GM13977 (cell line): ENCODE data around the gene ERC1.

Source experiments
- DNase-seq: peaks from one replicate; pipeline ENCODE4 v3.0.0; 2012; ENCODE audit warnings: low spot score
- in situ Hi-C: fragments of 300-500 bp; cut with MboI; formaldehyde crosslinking; loops from one replicate; pipeline ENCODE4 v1.12.0; 2022; ENCODE audit warnings: low sequenced_read_pairs, low pct_unique_long_range_greater_than_20kb, mixed read lengths, inconsistent platforms; ENCODE audit not compliant: unreplicated experiment
- TF ChIP-seq, protein P1 (sequence below): IDR thresholded peaks from 2 replicates; pipeline ENCODE4 v1.5.1; 2012; ENCODE audit warnings: mild to moderate bottlenecking, control low read depth; ENCODE audit not compliant: insufficient read depth; ENCODE audit errors: extremely low read depth, missing control alignments

The ERC1 gene

DNA sequence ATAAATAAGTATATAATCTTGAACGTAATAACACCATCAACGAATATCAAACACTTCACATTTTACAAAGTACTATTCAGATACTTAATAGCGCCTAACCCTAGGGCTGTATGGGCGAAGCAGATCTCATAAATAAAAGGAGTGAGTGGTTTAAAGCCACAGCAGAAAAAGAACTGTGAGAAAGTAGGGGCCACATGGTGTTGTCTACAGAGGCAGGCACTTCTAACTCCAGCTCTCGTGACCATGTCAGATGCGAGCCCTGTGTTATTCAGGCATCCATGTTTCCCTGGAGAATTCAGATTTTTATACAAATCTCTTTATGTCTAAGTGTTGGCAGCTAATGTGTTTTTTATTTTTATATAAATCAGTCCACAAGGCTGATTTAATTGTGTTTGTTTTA lies 391.1 kb downstream of the ERC1 start:
- TF ChIP-seq, protein P1, sequence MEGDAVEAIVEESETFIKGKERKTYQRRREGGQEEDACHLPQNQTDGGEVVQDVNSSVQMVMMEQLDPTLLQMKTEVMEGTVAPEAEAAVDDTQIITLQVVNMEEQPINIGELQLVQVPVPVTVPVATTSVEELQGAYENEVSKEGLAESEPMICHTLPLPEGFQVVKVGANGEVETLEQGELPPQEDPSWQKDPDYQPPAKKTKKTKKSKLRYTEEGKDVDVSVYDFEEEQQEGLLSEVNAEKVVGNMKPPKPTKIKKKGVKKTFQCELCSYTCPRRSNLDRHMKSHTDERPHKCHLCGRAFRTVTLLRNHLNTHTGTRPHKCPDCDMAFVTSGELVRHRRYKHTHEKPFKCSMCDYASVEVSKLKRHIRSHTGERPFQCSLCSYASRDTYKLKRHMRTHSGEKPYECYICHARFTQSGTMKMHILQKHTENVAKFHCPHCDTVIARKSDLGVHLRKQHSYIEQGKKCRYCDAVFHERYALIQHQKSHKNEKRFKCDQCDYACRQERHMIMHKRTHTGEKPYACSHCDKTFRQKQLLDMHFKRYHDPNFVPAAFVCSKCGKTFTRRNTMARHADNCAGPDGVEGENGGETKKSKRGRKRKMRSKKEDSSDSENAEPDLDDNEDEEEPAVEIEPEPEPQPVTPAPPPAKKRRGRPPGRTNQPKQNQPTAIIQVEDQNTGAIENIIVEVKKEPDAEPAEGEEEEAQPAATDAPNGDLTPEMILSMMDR, result no peak
- DNase-seq, result no peak
- in situ Hi-C loops, result no loop called here

DNA sequence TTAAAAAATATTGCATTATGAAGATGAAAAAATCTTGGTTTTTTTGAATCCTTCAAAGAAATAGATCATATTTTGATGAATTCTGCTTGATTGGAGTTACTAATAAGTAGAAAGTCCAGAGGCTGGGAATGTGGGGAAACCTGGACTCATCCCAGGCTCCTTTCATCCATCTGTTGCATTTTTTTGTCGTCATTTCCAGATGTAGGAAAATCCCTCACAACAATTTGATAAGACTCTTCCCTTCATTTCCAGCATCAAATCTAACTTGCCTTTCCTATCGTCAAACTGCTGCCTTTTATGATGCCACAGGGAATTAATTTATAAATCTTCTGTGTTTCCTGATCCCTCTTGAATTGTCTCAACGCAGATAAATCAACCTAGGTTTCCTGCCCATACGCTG lies 391.8 kb downstream of the ERC1 start:
- DNase-seq, result no peak
- in situ Hi-C loops, result no loop called here
- TF ChIP-seq, protein P1, result no peak

DNA sequence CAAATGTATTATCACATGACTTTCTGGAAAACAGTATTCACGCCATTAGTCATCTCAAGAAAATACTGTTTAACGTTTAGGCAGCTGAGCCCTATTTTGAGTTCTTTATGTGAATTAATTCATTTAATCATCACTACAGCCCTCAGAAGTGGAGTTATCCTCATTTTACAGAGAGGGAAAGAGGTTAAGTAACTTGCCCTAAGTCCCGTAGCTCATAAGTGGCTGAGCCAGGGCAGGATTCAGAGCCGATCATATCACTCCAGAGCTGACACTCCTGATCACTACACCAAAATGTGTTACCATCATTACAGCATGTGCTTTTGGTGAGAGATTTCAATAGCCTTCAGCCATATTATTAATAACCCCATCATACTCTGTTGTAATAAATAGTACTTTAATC lies 392.7 kb downstream of the ERC1 start:
- in situ Hi-C loops, result no loop called here
- TF ChIP-seq, protein P1, result no peak
- DNase-seq, result no peak

DNA sequence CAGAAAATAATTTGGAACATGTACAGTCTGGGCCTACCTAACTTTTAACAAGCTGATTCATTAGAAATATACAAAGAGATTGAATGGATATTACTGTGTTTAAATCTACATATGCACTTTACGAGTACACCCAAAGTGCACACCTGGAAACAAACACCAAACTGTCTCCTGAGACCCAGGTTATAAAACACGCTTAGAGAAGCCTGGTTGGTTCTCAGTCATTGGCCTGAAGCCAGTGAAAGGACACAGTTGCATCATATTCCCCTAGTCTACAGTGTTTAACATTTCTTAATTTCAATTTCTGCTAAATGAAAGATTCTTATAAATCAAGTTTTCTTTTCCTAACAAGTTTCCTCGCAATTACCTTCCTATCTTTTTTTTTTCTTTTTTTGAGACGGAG lies 393.9 kb downstream of the ERC1 start:
- TF ChIP-seq, protein P1, result no peak
- in situ Hi-C loops, result no loop called here
- DNase-seq, result no peak

DNA sequence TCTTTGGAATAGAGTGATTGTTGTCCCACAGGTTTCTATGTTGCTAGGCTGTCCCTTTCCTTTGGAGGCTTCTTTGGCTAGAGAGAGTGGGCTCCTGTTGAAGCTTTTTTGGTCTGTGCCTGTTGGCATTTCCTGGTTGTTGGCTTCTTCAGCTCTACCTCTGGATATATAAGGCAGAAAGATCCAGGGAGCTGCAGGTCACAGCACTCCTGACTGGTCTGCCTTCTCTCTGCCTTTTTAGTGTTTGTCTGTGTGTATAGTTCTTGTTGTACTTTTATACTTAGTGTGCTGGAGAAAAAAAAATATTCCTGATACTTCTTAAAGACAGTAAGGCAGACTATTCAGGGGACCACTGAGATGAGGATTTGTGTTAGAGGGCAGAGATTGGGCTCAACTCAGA lies 400.7 kb downstream of the ERC1 start:
- DNase-seq, result no peak
- in situ Hi-C loops, result no loop called here
- TF ChIP-seq, protein P1, result no peak

DNA sequence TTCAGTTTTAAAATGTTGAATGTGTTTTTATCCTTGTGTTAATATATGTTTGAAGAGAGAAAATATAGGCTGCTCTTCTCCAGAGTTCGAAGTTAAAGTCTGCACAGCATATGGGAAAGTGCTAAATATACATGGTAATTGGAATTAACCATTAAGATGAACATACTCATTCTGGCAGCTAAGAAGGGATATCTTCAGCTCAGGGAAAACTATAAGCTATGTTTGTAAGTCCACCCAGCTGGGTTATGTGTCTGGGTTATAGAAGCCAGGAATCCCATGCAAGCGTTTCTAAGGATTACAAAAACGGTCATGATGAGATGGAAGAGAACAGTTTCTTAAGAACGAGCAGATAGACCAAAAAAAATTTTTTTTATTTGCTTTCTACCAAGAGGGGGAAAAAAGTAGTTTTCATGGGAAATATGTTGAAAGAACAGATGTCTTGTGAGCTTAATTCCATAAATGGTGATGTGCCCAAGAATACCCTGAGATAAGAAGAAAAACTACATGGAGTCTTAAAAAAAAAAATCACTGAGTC lies 404.5 kb downstream of the ERC1 start:
- in situ Hi-C loops, result no loop called here
- no peak for DNase-seq
- TF ChIP-seq, protein P1, result no peak

DNA sequence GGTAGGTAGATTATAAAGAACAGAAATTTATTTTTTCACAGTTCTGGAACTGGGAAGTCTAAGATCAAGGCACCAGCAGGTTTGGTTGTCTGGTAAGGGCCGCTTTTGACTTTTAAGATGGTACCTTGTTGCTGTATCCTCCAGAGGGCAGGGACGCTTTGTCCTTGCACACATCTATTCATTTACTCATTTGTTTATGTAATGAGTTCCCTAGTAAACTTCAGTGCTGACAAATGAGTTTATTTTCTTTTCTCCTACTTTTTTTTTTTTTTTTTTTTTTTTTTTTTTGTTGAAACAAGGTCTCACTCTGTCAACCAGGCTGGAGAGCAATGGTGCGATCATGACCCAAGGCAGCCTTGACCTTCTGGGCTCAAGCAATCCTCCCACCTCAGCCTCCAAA lies 407.6 kb downstream of the ERC1 start:
- in situ Hi-C loops, result no loop called here
- TF ChIP-seq, protein P1, result no peak
- no peak for DNase-seq
